DOHH2 (cell line): ENCODE measurements around the gene VTI1A.

Experiments
- CTCF ChIP-seq: fragments of 200-600 bp; sonication (generic); IDR thresholded peaks from one replicate; pipeline ENCODE4 v1.5.1; 2014; ENCODE audit warnings: antibody characterized with exemption, mild to moderate bottlenecking, low read depth, low read length; ENCODE audit not compliant: poor library complexity, severe bottlenecking
- EZH2phosphoT487 ChIP-seq: fragments of 200-600 bp; sonication (generic); IDR thresholded peaks from 2 replicates; pipeline ENCODE4 v1.6.1; 2017; ENCODE audit warnings: borderline replicate concordance, mild to moderate bottlenecking, antibody characterized with exemption, low read length, moderate library complexity, mixed read lengths

- TF ChIP-seq CTCF (no peak), EZH2phosphoT487 (no peak)
These were observed 140.7 kb downstream of the VTI1A start for GRCh38 chr10:112587729-112588128.
